HEK293 (cell line): ENCODE results near the gene MECP2.

Experiments
- ZNF10 ChIP-seq: fragments of 450-650 bp; formaldehyde crosslinking; IDR thresholded peaks from 2 replicates; pipeline ENCODE4 v1.5.1; 2017; ENCODE audit warnings: missing biosample characterization, missing genetic modification characterization
- ZNF138 ChIP-seq: fragments of 450-650 bp; formaldehyde crosslinking; IDR thresholded peaks from 2 replicates; pipeline ENCODE4 v1.5.1; 2016; ENCODE audit warnings: missing biosample characterization, missing genetic modification characterization, borderline replicate concordance
- ZNF549 ChIP-seq: fragments of 450-650 bp; IDR thresholded peaks from 2 replicates; pipeline ENCODE4 v1.5.1; 2018; ENCODE audit warnings: missing biosample characterization, missing genetic modification characterization, mild to moderate bottlenecking, inconsistent platforms, moderate library complexity
- ZXDB ChIP-seq: fragments of 450-650 bp; formaldehyde crosslinking; IDR thresholded peaks from 2 replicates; pipeline ENCODE4 v1.5.1; 2016; ENCODE audit warnings: missing biosample characterization, missing genetic modification characterization
- TF ChIP-seq, protein P1 (sequence below): fragments of 450-650 bp; formaldehyde crosslinking; IDR thresholded peaks from 2 replicates; pipeline ENCODE4 v1.5.1; 2016; ENCODE audit warnings: missing biosample characterization, missing genetic modification characterization

DNA sequence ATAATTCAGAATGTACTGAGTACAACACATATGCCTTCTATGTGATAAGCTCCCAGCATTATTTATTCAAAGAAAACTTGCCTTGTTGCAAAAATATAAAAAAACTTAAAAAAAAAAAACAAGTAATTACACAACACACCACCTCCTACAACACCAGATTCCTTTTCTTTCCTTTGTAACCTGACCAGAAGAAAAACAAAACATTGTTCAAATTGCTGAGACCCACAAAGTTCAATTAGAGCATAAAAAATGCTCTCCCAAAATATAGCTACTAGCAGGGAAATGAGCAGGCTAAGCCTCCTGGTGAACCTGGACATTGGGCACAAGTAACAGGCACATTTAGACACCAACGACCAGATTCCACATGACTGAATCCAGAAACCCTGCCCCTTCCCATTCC, 38.3 kb downstream of the MECP2 start:
- TF ChIP-seq, protein P1, sequence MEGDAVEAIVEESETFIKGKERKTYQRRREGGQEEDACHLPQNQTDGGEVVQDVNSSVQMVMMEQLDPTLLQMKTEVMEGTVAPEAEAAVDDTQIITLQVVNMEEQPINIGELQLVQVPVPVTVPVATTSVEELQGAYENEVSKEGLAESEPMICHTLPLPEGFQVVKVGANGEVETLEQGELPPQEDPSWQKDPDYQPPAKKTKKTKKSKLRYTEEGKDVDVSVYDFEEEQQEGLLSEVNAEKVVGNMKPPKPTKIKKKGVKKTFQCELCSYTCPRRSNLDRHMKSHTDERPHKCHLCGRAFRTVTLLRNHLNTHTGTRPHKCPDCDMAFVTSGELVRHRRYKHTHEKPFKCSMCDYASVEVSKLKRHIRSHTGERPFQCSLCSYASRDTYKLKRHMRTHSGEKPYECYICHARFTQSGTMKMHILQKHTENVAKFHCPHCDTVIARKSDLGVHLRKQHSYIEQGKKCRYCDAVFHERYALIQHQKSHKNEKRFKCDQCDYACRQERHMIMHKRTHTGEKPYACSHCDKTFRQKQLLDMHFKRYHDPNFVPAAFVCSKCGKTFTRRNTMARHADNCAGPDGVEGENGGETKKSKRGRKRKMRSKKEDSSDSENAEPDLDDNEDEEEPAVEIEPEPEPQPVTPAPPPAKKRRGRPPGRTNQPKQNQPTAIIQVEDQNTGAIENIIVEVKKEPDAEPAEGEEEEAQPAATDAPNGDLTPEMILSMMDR = no peak
- TF ChIP-seq ZNF138 (no peak), ZNF10 (no peak), ZXDB (tag by site-specific recombination) (no peak), ZNF549 (tag by site-specific recombination) (no peak)
